Measurements from ENCODE around the gene ANGPTL7.

The ANGPTL7 gene

GRCh38 chr1:11207898-11208611 is 18.9 kb downstream of the ANGPTL7 start:
- peaks cover 71 to 98% (median 84%) of the 10 kb centered on the region in 3 donors for H3K36me3 ChIP-seq

GRCh38 chr1:11211461-11211860 is 22.3 kb downstream of the ANGPTL7 start:
- Histone ChIP-seq H3K27me3 (no peaks in the 10 kb centered on the region), H3K36me3 (peaks cover 65 to 96% (median 85%) of the 10 kb centered on the region in 3 donors), H3K4me1 (peaks cover 0 to 18% (median 2%) of the 10 kb centered on the region in 4 donors), H3K27ac (no peak overlapping the region), H3K4me3 (no peak overlapping the region), H3K9me3 (no peaks in the 10 kb centered on the region)
- no peak for TF ChIP-seq CTCF (IDR thresholded peaks at IDR 0.05)
- intact Hi-C loops (cut with DNase I; ENCODE audit: low total_unique reads) = no loop called here
- DNase-seq = no peak

More at GRCh38 chr1:11207898-11208611, 18.9 kb downstream of the ANGPTL7 start:
- Histone ChIP-seq H3K4me1 (peaks cover 0 to 18% (median 2%) of the 10 kb centered on the region in 4 donors), H3K27ac (peak overlapping the region; percentile 29 to 40), H3K9me3 (no peaks in the 10 kb centered on the region), H3K4me3 (no peak overlapping the region), H3K27me3 (no peaks in the 10 kb centered on the region)
- DNase-seq = peak; percentile 82 to 83
- TF ChIP-seq CTCF (IDR thresholded peaks at IDR 0.05) = no peak
- intact Hi-C loops (cut with DNase I; ENCODE audit: low total_unique reads) = no loop called here

GRCh38 chr1:11211925-11212587 is 22.9 kb downstream of the ANGPTL7 start:
- Histone ChIP-seq H3K9me3 (no peaks in the 10 kb centered on the region), H3K4me1 (peaks cover 0 to 17% (median 2%) of the 10 kb centered on the region in 4 donors), H3K36me3 (peaks cover 70 to 96% (median 90%) of the 10 kb centered on the region in 3 donors), H3K27ac (no peak overlapping the region), H3K4me3 (no peak overlapping the region), H3K27me3 (no peaks in the 10 kb centered on the region)
- intact Hi-C loops (cut with DNase I; ENCODE audit: low total_unique reads) = no loop called here
- TF ChIP-seq CTCF (IDR thresholded peaks at IDR 0.05) = no peak
- no peak for DNase-seq

GRCh38 chr1:11214698-11215380 is 25.7 kb downstream of the ANGPTL7 start:
- Histone ChIP-seq H3K27me3 (no peaks in the 10 kb centered on the region), H3K9me3 (no peaks in the 10 kb centered on the region), H3K4me1 (no peaks in the 10 kb centered on the region), H3K27ac (no peak overlapping the region), H3K4me3 (no peak overlapping the region), H3K36me3 (peaks cover 64 to 98% (median 71%) of the 10 kb centered on the region in 3 donors)
- TF ChIP-seq CTCF (IDR thresholded peaks at IDR 0.05) = no peak
- DNase-seq = no peak
- intact Hi-C loops (cut with DNase I; ENCODE audit: low total_unique reads) = no loop called here

- Histone ChIP-seq H3K9me3 (no peaks in the 10 kb centered on the region), H3K27ac (no peak overlapping the region), H3K36me3 (peaks cover 57 to 95% (median 65%) of the 10 kb centered on the region in 3 donors), H3K4me1 (no peaks in the 10 kb centered on the region), H3K4me3 (no peak overlapping the region), H3K27me3 (no peaks in the 10 kb centered on the region)
- DNase-seq = no peak
- no peak for TF ChIP-seq CTCF (IDR thresholded peaks at IDR 0.05)
- intact Hi-C loops (cut with DNase I; ENCODE audit: low total_unique reads) = no loop called here
These were observed 26.3 kb downstream of the ANGPTL7 start for GRCh38 chr1:11215381-11216005.
